Mucosa of descending colon (tissue), 3 donors: ENCODE data around the gene PGBD2. TPM values are rescaled to one million over a fixed set of nuclear protein-coding genes. Genes with fewer than 3 reads are reported as not detected.
"Not testable (repeated sequence)": the region's sequence is repeated elsewhere in the genome, so short reads cannot be mapped to it uniquely, and the experiment has no call there.

ENCODE experiments used
- ATAC-seq: fragments of 200-7000 bp; cut with Tn5 transposase; one replicate; pipeline ENCODE4 v1.9.1; 2020; ENCODE audit warnings: mild to moderate bottlenecking, moderate library complexity
- DNase-seq, 3 donors: peaks; one replicate each; pipeline ENCODE4 v3.0.0-alpha.2; 2020
- H3K36me3 ChIP-seq: fragments of 200-600 bp; one replicate; pipeline ENCODE4 v1.8.0; 2021; ENCODE audit warnings: low read depth, mild to moderate bottlenecking
- H3K4me1 ChIP-seq: fragments of 200-600 bp; one replicate; pipeline ENCODE4 v1.8.0; 2021; ENCODE audit warnings: low read depth, mild to moderate bottlenecking
- H3K4me3 ChIP-seq: fragments of 200-600 bp; one replicate; pipeline ENCODE4 v1.8.0; 2021; ENCODE audit warnings: mild to moderate bottlenecking
- H3K9me3 ChIP-seq: fragments of 200-600 bp; one replicate; pipeline ENCODE4 v1.8.0; 2021; ENCODE audit warnings: mild to moderate bottlenecking
- CTCF ChIP-seq: fragments of 200-600 bp; IDR thresholded peaks from one replicate; pipeline ENCODE4 v1.8.0; 2022; ENCODE audit warnings: antibody characterized with exemption, mild to moderate bottlenecking
- intact Hi-C, 2 donors: fragments of 100-400 bp; cut with DNase I in 1 of 2; cut with micrococcal nuclease in 1 of 2; formaldehyde crosslinking; loops; one replicate each; pipeline versions ENCODE4 v1.11.0 to v1.11.1; 2022; cut with DNase I, micrococcal nuclease
- total RNA-seq, 3 donors: library from RNA; stranded (reverse); fragmentation: NEBNext Ultra II Directional in 2 of 3; extraction: Animal tissue kit (Norgen Biotek cat#: 25700) in 2 of 3; gene quantifications; one replicate each; pipeline versions ENCODE4 v1.2.1 to v1.2.4, GENCODE V29; 2021 to 2023
- donor health status: DM: no; HTN: no; CAD: no; lungs with moderate emphysema.
- donor health status: DM: no; HTN: no; CAD: no.
- donor health status: DM: no; HTN: yes; CAD: no.

The PGBD2 gene
- total RNA-seq, 3 donors from 2014 or later = 6.6 to 11.7 (median 10.9) TPM

- TF ChIP-seq CTCF = no peak
- Histone ChIP-seq H3K9me3 (no peaks in the 10 kb centered on the region), H3K36me3 (no peaks in the 10 kb centered on the region), H3K4me3 (no peak overlapping the region), H3K4me1 (peaks cover 5% of the 10 kb centered on the region)
- ATAC-seq (no peak), DNase-seq (no peak)
- intact Hi-C loops = no loop called here
These were observed 34.1 kb upstream of the PGBD2 start for GRCh38 chr1:248871837-248872401.

- peak; percentile 71 for ATAC-seq
- intact Hi-C loops = no loop called here
- DNase-seq = peak; percentile 66 to 79 (median 76)
- Histone ChIP-seq H3K4me1 (peaks cover 5% of the 10 kb centered on the region), H3K36me3 (no peaks in the 10 kb centered on the region), H3K9me3 (no peaks in the 10 kb centered on the region), H3K4me3 (peak overlapping the region; percentile 42)
- no peak for TF ChIP-seq CTCF
These were observed 33.2 kb upstream of the PGBD2 start for GRCh38 chr1:248872752-248873408.

- Histone ChIP-seq H3K4me3 (peak overlapping the region; percentile 42), H3K9me3 (no peaks in the 10 kb centered on the region), H3K4me1 (peaks cover 5% of the 10 kb centered on the region), H3K36me3 (no peaks in the 10 kb centered on the region)
- intact Hi-C loops = no loop called here
- TF ChIP-seq CTCF = no peak
- DNase-seq (peak; percentile 94 to 98 (median 96)), ATAC-seq (peak; percentile 89)
These were observed 32.5 kb upstream of the PGBD2 start for GRCh38 chr1:248873409-248873992.

- Histone ChIP-seq H3K9me3 (no peaks in the 10 kb centered on the region), H3K4me1 (peaks cover 5% of the 10 kb centered on the region), H3K36me3 (no peaks in the 10 kb centered on the region), H3K4me3 (peak overlapping the region; percentile 42)
- intact Hi-C loops = no loop called here
- DNase-seq (peak; percentile 81 to 90 (median 86)), ATAC-seq (peak; percentile 79)
- TF ChIP-seq CTCF = no peak
These were observed 32.0 kb upstream of the PGBD2 start for GRCh38 chr1:248873993-248874533.

GRCh38 chr1:248881261-248881660 lies 24.8 kb upstream of the PGBD2 start:
- Histone ChIP-seq H3K36me3 (no peaks in the 10 kb centered on the region), H3K9me3 (no peaks in the 10 kb centered on the region), H3K4me1 (no peaks in the 10 kb centered on the region), H3K4me3 (no peak overlapping the region)
- no peak for ATAC-seq
- intact Hi-C loops = no loop called here
- DNase-seq = no peak
- TF ChIP-seq CTCF = no peak

- intact Hi-C loops, H3K4me3 ChIP-seq, H3K9me3 ChIP-seq, DNase-seq, H3K36me3 ChIP-seq, H3K4me1 ChIP-seq, ATAC-seq: not testable (repeated sequence)
These were observed 23.6 kb upstream of the PGBD2 start for GRCh38 chr1:248882427-248882826.
